Lower leg skin (tissue), 3 donors: ENCODE data around the gene ZNF263.

Experiments
- POLR2A ChIP-seq, 2 donors: fragments of 450-650 bp; IDR thresholded peaks; one replicate each; pipeline ENCODE4 v1.6.1; 2016 to 2017; ENCODE audit warnings: antibody characterized with exemption in 2 of 2, mild to moderate bottlenecking in 1 of 2, moderate library complexity in 1 of 2
- TF ChIP-seq, protein P1 (sequence below), 3 donors: fragments of 450-650 bp; IDR thresholded peaks; one replicate each; pipeline ENCODE4 v1.5.1; 2016; ENCODE audit warnings: antibody characterized with exemption in 3 of 3, mild to moderate bottlenecking in 3 of 3, moderate library complexity in 2 of 3

DNA sequence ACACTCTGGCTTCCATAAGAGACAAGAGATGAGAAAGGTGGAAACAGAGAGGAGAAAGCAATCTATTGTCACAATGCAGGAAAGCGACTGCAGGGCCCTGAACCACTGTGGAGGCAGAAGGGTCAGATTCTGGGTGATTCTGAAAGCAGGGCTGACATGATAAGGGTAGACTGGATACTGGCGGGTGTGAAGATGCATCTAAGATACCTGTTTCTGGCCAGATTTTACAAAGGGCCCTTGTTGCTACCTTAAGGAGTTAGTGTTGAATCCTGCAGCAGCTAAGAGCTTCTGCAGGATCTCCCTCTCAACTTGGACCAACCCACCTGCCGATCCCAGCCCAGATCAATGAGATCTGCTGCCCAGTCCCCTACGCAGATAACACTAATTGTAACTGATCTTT is 20.8 kb upstream of the ZNF263 start:
- TF ChIP-seq POLR2A (IDR thresholded peaks at IDR 0.05): no peak
- TF ChIP-seq, protein P1, sequence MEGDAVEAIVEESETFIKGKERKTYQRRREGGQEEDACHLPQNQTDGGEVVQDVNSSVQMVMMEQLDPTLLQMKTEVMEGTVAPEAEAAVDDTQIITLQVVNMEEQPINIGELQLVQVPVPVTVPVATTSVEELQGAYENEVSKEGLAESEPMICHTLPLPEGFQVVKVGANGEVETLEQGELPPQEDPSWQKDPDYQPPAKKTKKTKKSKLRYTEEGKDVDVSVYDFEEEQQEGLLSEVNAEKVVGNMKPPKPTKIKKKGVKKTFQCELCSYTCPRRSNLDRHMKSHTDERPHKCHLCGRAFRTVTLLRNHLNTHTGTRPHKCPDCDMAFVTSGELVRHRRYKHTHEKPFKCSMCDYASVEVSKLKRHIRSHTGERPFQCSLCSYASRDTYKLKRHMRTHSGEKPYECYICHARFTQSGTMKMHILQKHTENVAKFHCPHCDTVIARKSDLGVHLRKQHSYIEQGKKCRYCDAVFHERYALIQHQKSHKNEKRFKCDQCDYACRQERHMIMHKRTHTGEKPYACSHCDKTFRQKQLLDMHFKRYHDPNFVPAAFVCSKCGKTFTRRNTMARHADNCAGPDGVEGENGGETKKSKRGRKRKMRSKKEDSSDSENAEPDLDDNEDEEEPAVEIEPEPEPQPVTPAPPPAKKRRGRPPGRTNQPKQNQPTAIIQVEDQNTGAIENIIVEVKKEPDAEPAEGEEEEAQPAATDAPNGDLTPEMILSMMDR (IDR thresholded peaks at IDR 0.05): no peak
